SK-MEL-5 (cell line): ENCODE measurements around the gene PTPA. TPM values are rescaled to one million over a fixed set of nuclear protein-coding genes. Genes with fewer than 3 reads are reported as not detected.
A peak's percentile ranks its signal among the peaks of the same experiment; 100 is the strongest.
"Not testable (repeated sequence)": the region's sequence is repeated elsewhere in the genome, so short reads cannot be mapped to it uniquely, and the experiment has no call there.

Experiments used
- DNase-seq: peaks from one replicate; pipeline ENCODE4 v3.0.0-alpha.2; 2016; ENCODE audit warnings: low read depth, low spot score
- in situ Hi-C: cut with HindIII; loops from 2 replicates; pipeline ENCODE4 v1.10.0; 2016; ENCODE audit warnings: low sequenced_read_pairs, high pct_unique_total_duplicates, low pct_unique_long_range_greater_than_20kb
- total RNA-seq: library from RNA; depleted of rRNA; stranded (reverse); fragments of >200 nt; shearing (Covaris generic); gene quantifications from 2 replicates; pipeline ENCODE4 v1.2.3, GENCODE V29; 2014

The PTPA gene
- total RNA-seq, 1 experiment from 2014 or later = 88.1 TPM

DNA sequence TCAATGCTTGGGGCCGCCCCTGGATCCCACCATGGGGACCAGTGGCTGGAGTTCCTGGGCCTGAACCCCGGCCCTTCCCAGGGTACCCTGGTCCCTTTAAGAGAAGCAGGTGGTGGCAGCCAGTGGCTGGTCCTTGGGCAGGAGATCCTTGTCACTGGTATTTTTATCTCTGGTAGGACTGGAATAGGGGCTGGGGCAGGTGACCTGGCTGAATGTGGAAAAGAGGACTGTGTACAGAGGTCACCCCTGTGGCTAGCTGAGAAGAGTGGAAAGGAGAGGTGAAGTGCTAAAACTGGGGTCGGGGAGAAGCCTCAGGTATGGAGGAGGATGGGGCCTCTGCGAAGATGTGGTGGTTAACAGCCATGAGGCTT, 7.6 kb upstream of the PTPA start:
- in situ Hi-C loops = no loop called here
- DNase-seq = no peak

DNA sequence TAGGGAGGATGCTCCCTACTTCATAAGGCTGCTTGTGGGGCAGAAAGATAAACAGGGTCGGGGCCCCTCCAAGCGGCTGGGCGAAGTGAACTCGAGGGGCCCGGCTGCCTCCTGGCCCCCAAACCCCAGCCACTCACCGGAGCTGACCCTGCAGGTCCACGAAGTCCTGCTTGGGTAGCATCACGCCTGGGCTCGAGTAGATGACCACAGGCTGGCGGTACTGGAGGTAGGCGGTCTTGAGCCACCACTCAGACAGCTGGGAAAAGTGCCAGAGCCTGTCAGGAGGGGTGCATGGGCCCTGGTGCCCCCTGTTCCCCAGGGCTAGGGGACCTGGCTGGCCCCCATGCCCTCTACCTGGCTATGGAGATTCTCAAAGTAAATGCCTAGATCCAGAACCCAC, 7.2 kb upstream of the PTPA start:
- no peak for DNase-seq
- in situ Hi-C loops = no loop called here

DNA sequence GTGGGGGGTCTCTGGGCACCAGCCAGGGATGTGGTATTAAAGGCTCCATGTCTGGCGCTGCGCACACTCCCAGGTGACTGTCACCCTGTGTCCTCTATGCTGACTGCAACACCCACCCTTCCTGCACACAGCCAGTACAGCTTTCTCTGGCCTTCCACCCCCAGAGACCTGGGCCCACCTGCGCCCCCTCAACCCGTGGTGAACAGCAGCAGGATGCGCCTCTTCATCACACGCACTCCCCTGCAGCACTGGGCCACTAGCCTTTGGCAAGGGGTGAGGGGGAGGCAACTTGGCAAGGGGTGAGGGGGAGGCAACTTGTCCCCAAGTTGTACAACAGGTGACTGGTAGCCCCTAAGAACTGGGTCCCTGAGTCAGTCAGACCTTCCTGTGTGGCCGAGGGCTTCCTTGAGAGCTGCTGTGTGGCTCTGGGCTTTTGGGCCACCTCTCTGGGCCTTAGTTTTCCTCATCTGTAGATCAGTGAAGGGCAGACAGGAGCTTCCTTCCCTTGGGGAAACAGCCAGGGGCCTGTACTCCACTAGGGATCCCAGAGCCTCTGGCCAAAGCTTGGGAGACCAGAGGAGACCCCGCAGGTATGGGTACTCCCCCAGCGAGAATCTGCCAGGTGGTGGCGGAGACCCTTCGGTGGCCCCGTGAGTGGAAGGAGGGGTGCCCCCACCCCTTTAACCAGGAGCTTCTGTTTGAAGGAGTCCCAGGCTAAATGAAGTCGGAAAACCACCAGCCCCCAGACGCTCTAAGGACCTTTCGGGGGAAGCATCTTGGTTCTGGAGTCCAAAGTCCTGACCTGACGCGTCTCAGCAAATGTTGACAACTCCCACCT, 5.1 kb upstream of the PTPA start:
- in situ Hi-C loops = no loop called here
- DNase-seq = no peak

DNA sequence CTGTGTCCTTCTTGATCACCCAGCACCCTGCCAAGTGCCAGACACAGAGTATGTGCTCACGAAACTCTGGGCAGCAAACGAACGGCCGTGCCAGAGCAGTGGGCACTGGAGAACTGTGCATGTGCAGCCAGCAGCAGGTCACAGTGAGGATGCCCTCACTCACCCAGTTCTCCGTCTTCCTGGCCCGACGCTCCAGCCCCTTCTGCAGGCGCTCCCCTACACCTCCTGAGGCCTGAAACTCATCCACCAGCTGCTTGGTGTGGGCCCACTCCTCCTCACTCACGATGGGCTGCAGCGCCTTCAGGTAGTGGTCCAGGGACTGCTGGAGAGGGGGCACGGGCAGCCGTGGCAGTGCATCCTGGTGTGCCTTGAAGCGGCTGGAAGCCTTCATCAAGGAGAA, 3.6 kb upstream of the PTPA start:
- in situ Hi-C loops = no loop called here
- no peak for DNase-seq

DNA sequence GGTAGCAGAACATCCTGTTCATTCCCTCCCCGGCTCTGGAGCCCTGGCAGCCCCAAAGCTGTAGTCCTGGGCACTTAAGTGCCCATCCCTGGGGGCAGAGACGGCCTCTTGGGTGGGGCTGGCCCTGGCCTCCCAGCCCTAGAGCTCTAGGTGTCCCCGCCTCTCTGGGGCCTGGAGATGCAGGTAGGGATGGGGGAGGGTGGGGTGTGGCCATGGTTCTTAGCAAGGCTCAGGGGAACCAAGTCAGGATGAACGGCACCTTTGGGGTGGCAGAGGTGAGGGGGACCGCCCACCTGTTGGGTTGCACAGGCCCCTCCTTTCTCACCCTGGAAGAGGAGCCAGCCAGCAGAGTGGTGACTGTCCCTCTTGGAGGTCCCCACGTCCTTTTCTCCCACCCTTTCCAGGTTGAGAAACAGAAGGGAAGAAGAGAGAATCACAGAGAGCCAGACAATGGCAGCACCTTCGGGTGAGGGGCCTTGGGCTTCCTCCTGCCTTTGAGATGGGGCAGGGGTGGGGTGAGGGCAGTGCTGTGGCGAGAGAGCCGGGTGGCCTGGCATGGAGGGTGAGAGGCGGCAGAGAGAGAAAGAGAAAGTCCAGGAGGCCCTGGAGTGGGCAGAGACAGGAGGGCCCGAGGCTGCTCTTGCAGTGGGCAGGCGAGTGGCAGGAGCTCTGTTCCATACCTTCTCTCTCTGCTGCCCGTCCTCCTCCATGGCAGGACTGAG, 3.0 kb upstream of the PTPA start:
- no peak for DNase-seq
- in situ Hi-C loops = no loop called here

DNA sequence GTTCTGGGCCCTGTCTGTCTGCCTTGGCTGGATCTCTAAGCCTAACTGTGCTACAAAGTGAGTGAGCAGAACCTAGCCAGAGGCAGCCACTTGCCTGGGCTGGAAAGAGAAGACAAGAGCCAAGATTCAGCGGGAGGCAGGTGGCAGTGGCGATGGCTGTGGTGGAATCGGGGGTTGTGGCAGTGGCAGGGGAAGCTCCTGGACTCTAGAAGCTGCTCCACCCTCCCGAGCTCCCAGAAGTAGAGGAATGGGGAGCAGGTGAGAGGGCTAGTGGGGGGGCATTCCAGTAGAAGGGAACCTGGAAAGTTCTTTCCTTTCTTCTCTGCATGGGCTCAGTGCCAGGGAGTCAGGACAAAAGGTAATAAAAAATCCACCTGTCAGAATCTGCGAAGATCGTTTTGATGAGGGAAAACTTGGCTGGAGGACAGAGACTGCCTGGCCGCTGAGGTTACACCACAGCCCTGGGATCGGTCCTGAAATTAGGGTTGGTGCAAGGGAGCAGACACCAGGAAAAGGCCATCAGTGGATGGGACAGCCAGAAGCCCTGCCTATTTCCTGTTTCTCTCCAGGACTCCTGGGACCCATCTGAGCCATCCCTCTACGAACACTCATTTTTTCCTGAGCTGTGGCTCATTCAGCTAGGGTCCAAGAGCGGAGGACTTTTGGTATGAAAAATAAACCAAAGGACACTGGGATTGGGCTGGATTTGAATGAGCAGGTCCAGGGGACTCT, 2.2 kb upstream of the PTPA start:
- DNase-seq = no peak
- in situ Hi-C loops = no loop called here

DNA sequence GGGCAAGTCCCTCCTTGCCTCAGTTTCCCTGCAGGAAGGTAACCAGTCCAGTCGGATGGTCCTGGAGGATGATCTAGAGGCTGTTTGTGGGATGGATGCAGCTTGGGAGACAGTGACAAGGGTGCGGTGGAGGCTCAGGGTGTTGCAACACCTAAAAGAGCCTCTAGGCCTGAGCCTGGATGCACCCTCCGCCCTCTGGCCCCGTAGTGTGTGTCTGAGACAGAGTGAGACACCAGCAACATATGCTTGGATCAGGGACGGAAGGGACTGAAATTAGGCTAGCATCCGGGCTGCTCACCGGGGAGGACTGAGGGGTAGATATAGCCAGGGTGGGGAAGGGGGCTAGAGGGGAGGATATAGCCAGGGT, 1.7 kb upstream of the PTPA start:
- in situ Hi-C loops = no loop called here
- DNase-seq = peak; percentile 15

DNA sequence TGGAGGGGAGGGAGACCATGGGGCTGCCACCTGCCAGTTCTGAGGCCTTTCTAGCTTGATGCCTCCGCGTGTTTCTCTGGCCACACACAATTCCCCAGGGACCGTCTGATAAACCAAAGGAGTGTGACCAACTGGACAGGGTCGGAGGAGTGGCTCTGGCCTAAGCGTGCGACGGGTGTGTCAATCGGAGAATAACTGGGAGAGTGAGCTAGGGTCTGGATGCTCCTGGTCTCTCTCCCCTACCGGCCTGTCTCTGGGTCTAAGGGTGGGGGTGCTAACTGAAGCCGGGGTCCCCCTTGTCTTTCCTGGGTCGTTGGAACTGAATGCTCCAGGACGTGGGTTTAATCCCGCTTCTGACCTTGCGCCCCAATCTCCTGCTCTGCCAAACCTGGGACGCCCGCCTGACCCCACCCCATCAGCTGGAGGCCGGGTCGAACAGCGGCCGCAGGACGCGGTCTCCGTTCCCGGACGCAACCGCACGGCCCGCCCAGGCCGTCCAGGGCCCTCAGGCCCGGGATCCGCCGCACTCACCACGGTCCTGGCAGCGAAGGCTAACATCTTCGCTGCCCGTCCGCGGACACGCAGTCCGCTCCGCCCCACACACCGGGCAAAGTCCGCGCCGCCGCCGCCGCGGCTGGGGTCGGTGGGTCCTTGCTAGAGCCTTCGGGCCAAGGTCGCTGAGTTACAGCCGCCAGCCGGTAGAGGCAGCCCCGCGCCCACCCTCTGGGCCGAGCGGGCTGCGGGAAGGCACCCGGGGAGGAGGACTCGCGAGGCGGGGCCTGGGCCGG, 1.1 kb upstream of the PTPA start:
- in situ Hi-C loops = no loop called here
- peak; percentile 17 for DNase-seq

DNA sequence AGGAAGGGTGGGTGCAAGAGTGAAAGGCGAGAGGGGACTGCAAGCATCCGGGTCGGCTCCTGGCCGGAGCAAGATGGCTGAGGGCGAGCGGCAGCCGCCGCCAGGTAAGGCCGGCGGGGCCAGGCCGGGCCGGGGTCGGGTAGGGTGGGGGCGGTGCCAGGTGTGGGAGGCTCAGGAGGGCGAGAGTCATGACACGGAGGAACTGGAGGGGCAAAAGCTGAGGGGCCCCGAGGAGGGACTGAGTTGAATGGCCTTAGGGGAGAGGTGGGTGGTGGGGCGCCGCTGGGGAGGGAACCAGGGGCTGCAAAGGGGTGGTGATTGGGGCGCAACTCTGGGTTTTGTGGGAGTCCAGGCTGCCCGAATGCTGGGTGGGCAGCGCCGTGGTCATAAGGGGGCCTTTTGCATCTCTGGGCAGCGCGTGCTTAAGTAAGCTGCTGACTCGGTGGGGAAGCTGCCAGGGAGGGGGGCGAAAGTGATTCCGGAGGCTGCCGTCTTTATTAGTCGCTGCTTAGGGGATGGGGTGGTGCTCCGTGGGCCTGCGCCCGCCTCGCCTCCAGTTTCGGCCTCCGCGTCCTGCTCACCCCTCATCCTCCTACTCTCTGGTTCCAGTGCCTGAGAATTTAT, 425 bp downstream of the PTPA start:
- DNase-seq = peak; percentile 34
- in situ Hi-C loops = no loop called here

DNA sequence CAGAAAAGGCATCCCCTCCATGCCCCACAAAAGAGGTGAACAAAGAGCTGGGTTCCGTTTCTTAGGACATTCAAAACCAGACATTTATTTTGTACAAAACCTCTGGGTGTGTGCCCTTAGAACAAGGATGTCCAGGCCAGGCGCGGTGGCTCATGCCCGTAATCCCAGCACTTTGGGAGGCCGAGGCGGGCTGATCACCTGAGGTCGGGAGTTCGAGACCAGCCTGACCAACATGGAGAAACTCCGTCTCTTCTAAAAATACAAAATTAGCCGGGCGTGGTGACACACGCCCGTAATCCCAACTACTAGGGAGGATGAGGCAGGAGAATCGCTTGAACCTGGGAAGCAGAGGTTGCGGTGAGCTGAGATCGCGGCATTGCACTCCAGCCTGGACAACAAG, 1.3 kb downstream of the PTPA start:
- in situ Hi-C loops, DNase-seq: not testable (repeated sequence)

DNA sequence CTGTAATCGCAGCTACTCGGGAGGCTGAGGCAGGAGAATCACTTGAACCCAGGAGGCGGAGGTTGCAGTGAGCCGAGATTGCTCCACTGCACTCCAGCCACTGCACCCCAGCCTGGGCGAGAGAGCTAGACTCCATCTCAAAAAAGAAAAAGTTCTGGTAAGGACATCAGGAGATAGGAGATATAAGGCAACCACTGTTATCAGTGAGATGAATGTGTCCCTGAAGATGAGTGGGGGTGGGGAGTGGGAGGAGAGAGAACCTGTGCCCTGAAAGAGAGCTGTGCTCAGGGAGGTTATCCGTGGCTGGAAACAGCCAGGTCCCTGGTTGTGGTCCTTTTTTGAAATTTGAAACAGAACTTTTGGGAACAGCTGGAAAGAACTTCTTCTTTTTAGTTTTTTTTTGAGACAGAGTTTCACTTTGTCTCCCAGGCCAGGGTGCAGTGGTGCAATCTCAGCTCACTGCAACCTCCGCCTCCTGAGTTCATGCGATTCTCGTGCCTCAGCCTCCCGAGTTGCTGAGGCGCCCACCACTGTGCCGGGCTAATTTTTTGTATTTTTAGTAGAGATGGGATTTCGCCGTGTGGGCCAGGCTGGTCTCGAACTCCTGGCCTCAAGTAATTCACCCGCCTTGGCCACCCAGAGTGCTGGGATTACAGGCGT, 2.6 kb downstream of the PTPA start:
- DNase-seq = no peak
- in situ Hi-C loops = no loop called here

DNA sequence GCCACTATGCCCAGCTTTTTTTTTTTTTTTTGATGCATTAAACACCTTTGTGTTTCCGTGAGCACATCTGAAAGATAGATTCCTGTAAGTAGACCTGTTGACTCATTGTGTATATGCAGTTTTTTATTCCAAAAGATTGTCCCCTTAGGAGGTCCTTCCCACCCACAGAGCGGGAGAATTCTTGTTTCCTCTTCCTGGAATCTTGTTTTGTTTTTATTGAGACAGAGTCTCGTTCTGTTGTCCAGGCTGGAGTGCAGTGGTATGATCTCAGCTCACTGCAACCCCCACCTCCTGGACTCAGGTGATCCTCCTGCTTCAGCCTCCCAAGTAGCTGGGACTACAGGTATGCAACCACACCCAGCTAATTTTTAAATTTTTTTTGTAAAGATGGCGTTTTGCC, 7.6 kb downstream of the PTPA start:
- in situ Hi-C loops = no loop called here
- DNase-seq = no peak

DNA sequence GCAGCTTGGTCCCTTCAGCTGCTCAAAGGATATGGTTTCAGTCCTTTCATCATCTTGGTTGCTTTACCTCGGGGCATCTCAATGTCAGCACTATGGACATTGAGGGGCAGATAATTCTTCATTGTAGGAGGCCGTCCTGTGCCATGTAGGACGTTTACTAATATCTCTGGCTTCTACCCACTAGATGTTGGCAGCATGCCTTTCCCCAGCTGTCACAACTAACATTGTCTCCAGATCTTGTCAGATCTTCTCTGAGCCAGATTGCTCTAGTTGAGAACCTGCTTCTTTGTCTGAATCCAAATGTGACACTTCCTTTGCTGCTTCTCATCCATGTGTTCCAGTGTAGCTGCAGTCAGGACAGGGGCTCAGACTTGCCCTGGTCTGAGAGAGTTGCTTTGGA, 10.3 kb downstream of the PTPA start:
- in situ Hi-C loops = no loop called here

DNA sequence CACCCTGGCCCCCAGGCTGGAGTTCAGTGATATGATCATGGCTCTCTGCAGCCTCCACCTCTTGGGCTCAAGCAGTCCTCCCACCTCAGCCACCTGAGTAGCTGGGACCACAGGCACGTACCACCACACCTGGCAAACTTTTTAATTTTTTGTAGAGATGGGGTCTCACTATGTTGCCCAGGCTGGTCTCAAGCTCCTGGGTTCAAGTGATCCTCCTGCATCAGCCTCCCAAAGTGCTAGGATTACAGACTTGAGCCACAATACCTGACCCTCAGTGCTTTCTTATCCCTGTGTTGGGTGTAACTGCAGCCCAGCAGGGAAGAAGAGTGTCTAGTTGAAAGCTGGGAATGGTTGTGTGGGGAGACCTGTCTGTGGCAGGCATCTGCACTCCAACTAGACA, 10.9 kb downstream of the PTPA start:
- in situ Hi-C loops = no loop called here
- no peak for DNase-seq

More for the DNA sequence above, 10.3 kb downstream of the PTPA start:
- no peak for DNase-seq

DNA sequence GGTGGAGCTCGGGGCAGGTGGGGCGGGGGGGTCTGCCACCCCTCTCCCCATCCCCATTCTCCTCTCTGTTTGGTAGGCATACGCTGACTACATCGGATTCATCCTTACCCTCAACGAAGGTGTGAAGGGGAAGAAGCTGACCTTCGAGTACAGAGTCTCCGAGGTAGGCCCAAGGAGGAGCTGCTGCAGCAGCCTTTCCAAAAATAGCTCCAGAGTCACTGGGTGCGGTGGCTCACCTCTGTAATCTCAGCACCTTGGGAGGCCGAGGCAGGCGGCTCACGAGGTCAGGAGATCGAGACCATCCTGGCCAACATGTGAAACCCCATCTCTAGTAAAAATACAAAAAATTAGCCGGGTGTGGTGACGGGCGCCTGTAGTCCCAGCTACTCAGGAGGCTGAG, 11.8 kb downstream of the PTPA start:
- in situ Hi-C loops, DNase-seq: not testable (repeated sequence)

DNA sequence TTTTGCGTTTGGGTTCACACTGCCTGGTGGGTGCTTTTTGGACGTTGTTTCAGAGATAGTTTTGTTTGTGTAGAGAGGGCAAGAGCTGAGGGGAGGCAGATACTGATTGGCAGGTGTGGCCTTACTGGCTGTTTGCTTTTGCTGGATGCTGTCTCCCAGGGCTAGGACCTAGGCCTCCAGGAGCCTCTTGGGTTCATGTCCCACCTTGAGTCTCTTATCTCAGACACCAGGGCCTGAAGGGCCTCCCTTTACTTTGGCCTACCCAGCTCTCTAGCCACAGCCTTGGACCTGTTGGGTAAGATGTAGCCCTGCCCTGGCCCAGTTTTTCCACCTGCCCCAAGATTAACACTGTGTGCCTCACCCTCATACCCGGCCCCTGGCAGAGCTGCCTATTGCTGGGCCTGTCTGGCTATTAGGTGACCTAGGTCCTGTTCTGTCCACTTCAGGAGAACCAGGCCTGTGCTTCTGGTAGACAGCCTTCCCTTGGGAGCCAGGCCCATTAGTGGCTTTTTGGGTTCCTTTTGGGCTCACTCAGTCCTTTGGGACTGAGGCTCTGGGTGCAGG, 13.4 kb downstream of the PTPA start:
- no peak for DNase-seq
- in situ Hi-C loops = no loop called here

DNA sequence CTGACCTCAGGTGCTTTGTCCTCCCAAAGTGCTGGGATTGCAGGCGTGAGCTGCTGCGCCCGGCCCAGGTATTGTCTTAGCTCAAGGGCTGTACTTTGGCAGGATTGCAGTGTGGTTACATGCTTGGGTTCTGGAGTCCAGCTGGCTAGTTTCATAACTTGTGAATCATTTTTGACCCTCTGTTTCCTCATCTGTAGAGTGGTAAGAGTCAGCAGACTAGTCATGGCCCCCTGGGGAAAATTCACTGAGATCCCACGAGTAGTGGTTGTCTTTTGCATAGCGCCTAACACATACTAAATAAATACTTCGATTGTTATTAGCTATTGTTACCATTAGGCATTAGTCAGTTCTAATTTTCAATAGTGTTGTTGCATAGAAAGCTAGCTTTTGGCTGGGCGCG, 14.3 kb downstream of the PTPA start:
- DNase-seq = peak; percentile 46
- in situ Hi-C loops = no loop called here
